ENCODE measurements around the gene GP1BA.

GP1BA gene

GRCh38 chr17:4944163-4944553 is 12.1 kb downstream of the GP1BA start:
- TF ChIP-seq, protein P1, sequence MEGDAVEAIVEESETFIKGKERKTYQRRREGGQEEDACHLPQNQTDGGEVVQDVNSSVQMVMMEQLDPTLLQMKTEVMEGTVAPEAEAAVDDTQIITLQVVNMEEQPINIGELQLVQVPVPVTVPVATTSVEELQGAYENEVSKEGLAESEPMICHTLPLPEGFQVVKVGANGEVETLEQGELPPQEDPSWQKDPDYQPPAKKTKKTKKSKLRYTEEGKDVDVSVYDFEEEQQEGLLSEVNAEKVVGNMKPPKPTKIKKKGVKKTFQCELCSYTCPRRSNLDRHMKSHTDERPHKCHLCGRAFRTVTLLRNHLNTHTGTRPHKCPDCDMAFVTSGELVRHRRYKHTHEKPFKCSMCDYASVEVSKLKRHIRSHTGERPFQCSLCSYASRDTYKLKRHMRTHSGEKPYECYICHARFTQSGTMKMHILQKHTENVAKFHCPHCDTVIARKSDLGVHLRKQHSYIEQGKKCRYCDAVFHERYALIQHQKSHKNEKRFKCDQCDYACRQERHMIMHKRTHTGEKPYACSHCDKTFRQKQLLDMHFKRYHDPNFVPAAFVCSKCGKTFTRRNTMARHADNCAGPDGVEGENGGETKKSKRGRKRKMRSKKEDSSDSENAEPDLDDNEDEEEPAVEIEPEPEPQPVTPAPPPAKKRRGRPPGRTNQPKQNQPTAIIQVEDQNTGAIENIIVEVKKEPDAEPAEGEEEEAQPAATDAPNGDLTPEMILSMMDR (IDR thresholded peaks at IDR 0.05) = no peak

GRCh38 chr17:4944554-4945175 is 12.6 kb downstream of the GP1BA start:
- TF ChIP-seq, protein P1 (IDR thresholded peaks at IDR 0.05) = no peak

DNA sequence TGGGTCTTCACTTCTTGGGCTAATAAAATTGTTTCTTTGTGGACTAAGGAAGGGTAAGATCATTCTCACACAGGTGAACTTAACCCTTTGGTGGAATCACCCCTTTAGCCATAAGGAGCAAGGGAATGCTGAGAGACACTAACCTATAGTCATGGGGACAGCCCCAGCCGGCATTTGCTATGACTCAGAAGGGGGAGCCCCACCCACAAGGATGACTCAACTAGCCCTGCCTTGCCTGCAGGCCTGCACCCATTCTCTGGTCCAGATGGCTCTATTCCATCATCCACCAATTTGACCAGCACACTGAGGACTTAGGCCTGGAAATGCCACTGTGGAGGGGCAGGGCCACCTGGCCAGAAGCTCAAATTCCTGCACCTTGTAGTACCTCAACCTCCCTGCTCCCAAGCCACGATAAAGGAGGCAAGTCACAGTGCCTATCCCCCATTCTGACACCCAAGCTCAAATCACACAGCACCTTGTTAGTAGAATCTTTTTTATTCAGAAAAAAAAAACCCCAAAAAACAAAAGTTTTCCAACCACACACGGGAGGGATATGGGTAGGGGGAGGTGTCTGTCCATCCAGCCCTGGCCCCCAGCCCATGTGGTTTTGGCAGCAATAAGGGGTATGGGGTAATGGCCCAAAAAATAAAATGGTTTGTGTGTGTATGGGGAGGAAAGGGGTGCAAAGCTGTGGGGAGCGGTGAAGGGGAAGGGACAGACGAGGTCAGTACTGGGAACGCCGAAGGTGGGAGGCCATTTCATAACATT is 13.3 kb downstream of the GP1BA start:
- TF ChIP-seq, protein P1 (IDR thresholded peaks at IDR 0.05) = no peak

- TF ChIP-seq, protein P1 (IDR thresholded peaks at IDR 0.05) = no peak
Observed at GRCh38 chr17:4945944-4946280, 13.8 kb downstream of the GP1BA start.

- TF ChIP-seq, protein P1 (IDR thresholded peaks at IDR 0.05) = no peak
Observed at GRCh38 chr17:4946312-4946976, 14.4 kb downstream of the GP1BA start.

GRCh38 chr17:4947010-4947410 is 14.9 kb downstream of the GP1BA start:
- TF ChIP-seq, protein P1 (IDR thresholded peaks at IDR 0.05) = no peak

GRCh38 chr17:4947411-4948165 is 15.5 kb downstream of the GP1BA start:
- TF ChIP-seq, protein P1 (IDR thresholded peaks at IDR 0.05) = no peak

All from LNCAP (cell line).